Chondrocyte (in vitro differentiated cells): ENCODE data around the gene ADAP2. TPM values are rescaled to one million over a fixed set of nuclear protein-coding genes. Genes with fewer than 3 reads are reported as not detected.

Source experiments
- DNase-seq: peaks from one replicate; pipeline ENCODE4 v3.0.0; 2021; ENCODE audit warnings: mixed read lengths, low spot score
- H3K27ac Mint-ChIP-seq: one replicate; pipeline ENCODE4 v1.8.0; 2021; ENCODE audit warnings: mild to moderate bottlenecking, moderate library complexity, mixed read lengths; ENCODE audit not compliant: unreplicated experiment
- H3K27me3 Mint-ChIP-seq: 2 replicates; pipeline ENCODE4 v1.8.0; 2021; ENCODE audit warnings: low read depth, mixed read lengths
- H3K36me3 Mint-ChIP-seq: 2 replicates; pipeline ENCODE4 v1.8.0; 2021; ENCODE audit warnings: low read depth, mixed read lengths
- H3K4me1 Mint-ChIP-seq: 2 replicates; pipeline ENCODE4 v1.8.0; 2021; ENCODE audit warnings: low read depth, mild to moderate bottlenecking, mixed read lengths
- H3K4me3 Mint-ChIP-seq: one replicate; pipeline ENCODE4 v1.8.0; 2021; ENCODE audit warnings: mild to moderate bottlenecking, moderate library complexity, mixed read lengths; ENCODE audit not compliant: unreplicated experiment
- H3K9me3 Mint-ChIP-seq: 2 replicates; pipeline ENCODE4 v1.8.0; 2021; ENCODE audit warnings: low read depth, mixed read lengths
- CTCF ChIP-seq: fragments of 200-600 bp; sonication (generic); IDR thresholded peaks from 2 replicates; pipeline ENCODE4 v1.5.0; 2021; ENCODE audit warnings: antibody characterized with exemption, mild to moderate bottlenecking, moderate library complexity
- total RNA-seq: library from RNA; stranded (reverse); gene quantifications from 3 replicates; pipeline ENCODE4 v1.2.1, GENCODE V29; 2021

The ADAP2 gene
- total RNA-seq, 1 donor from 2014 or later, result 0.32 TPM

- peaks cover 22% of the 10 kb centered on the region for H3K36me3 Mint-ChIP-seq
- peak overlapping the region; percentile 79 for H3K4me3 Mint-ChIP-seq
- DNase-seq, result no peak
- peaks cover 45% of the 10 kb centered on the region for H3K4me1 Mint-ChIP-seq
- peak overlapping the region; percentile 90 for H3K27ac Mint-ChIP-seq
- no peak for TF ChIP-seq CTCF
- no peaks in the 10 kb centered on the region for H3K27me3 Mint-ChIP-seq
- peaks cover 4% of the 10 kb centered on the region for H3K9me3 Mint-ChIP-seq
These were observed 86.1 kb downstream of the ADAP2 start for GRCh38 chr17:31007695-31008373.

DNA sequence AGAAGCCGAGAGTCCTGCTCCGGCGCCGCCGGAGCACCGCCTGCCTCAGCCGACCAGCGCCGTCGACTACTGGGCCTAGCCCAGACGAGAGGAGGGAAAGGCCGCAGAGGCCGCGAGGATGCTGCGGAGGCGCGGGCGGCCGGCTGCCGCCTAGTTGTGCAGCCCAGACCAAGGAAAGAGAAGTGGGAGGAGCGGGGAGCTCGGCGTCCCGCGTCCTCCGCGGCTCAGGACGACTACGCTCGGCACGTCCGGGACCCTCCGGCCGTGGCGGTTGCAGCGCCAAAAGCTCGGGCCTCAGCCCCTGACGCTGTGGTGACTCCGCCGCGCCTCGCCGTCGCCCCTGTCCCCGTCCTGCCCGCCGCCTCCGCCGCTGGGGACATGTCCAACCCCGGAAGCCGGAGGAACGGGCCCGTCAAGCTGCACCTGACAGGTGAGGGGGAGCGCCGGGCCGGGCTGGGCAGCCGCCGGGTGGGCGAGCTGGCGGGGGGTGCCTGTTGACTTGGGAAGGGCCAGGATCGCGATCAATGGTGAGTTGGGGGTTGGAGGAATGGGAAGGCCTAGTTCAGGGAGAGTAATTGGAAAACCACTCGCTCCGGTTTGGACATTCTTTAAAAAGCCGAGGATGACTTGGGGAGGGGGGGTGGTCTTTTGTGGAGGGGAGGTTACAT lies 86.8 kb downstream of the ADAP2 start:
- Mint-ChIP-seq H3K9me3 (peaks cover 4% of the 10 kb centered on the region), H3K4me3 (peak overlapping the region; percentile 79), H3K4me1 (peaks cover 51% of the 10 kb centered on the region), H3K36me3 (peaks cover 20% of the 10 kb centered on the region), H3K27ac (peak overlapping the region; percentile 90), H3K27me3 (no peaks in the 10 kb centered on the region)
- no peak for DNase-seq
- TF ChIP-seq CTCF, result no peak

Other genes with a start within 250 kb of the ADAP2 start
- 6.8 to 9.0 TPM (median 7.7 TPM) in 3 replicates for gene CRLF3, start 97.3 kb upstream of the ADAP2 start, total RNA-seq
- gene ATAD5, start 90.0 kb upstream of the ADAP2 start, total RNA-seq, result 1.4 to 4.0 TPM (median 1.4 TPM) in 3 replicates
- 10.8 to 17.8 TPM (median 10.9 TPM) in 3 replicates for gene TEFM, start 15.7 kb upstream of the ADAP2 start, total RNA-seq
- gene RNF135, start 49.1 kb downstream of the ADAP2 start, total RNA-seq, result 14.7 to 15.7 TPM (median 15.0 TPM) in 3 replicates
- gene NF1, start 173.0 kb downstream of the ADAP2 start, total RNA-seq, result 41.6 to 63.9 TPM (median 48.2 TPM) in 3 replicates